ENCODE data around the gene DNMT1.

Gene DNMT1

GRCh38 chr19:10193790-10194499 lies 808 bp downstream of the DNMT1 start:
- peak overlapping the region; percentile 89 for H3K4me3 ChIP-seq (ENCODE audit: low read depth, low read length)
- no peak for DNase-seq (ENCODE audit: low read depth)
- TF ChIP-seq CTCF (IDR thresholded peaks at IDR 0.05; ENCODE audit: low read depth, low read length, missing control alignments): no peak

GRCh38 chr19:10192922-10193321 lies 1.8 kb downstream of the DNMT1 start:
- no peak for DNase-seq (ENCODE audit: low read depth)
- peak overlapping the region; percentile 89 for H3K4me3 ChIP-seq (ENCODE audit: low read depth, low read length)
- no peak for TF ChIP-seq CTCF (IDR thresholded peaks at IDR 0.05; ENCODE audit: low read depth, low read length, missing control alignments)

GRCh38 chr19:10191347-10191746 lies 3.4 kb downstream of the DNMT1 start:
- H3K4me3 ChIP-seq (ENCODE audit: low read depth, low read length): no peak overlapping the region
- no peak for TF ChIP-seq CTCF (IDR thresholded peaks at IDR 0.05; ENCODE audit: low read depth, low read length, missing control alignments)
- DNase-seq (ENCODE audit: low read depth): no peak

- TF ChIP-seq CTCF (IDR thresholded peaks at IDR 0.05; ENCODE audit: low read depth, low read length, missing control alignments): no peak
- no peak overlapping the region for H3K4me3 ChIP-seq (ENCODE audit: low read depth, low read length)
- no peak for DNase-seq (ENCODE audit: low read depth)
Measured at GRCh38 chr19:10190026-10190425, 4.7 kb downstream of the DNMT1 start.

- no peak overlapping the region for H3K4me3 ChIP-seq (ENCODE audit: low read depth, low read length)
- TF ChIP-seq CTCF (IDR thresholded peaks at IDR 0.05; ENCODE audit: low read depth, low read length, missing control alignments): no peak
- DNase-seq (ENCODE audit: low read depth): no peak
Measured at GRCh38 chr19:10189616-10190015, 5.1 kb downstream of the DNMT1 start.

- no peak for TF ChIP-seq CTCF (IDR thresholded peaks at IDR 0.05; ENCODE audit: low read depth, low read length, missing control alignments)
- no peak for DNase-seq (ENCODE audit: low read depth)
- H3K4me3 ChIP-seq (ENCODE audit: low read depth, low read length): no peak overlapping the region
Measured at GRCh38 chr19:10187315-10187714, 7.4 kb downstream of the DNMT1 start.

- H3K4me3 ChIP-seq (ENCODE audit: low read depth, low read length): no peak overlapping the region
- no peak for TF ChIP-seq CTCF (IDR thresholded peaks at IDR 0.05; ENCODE audit: low read depth, low read length, missing control alignments)
- no peak for DNase-seq (ENCODE audit: low read depth)
Measured at GRCh38 chr19:10184636-10185035, 10.1 kb downstream of the DNMT1 start.

All from GM12864 (cell line).